ENCODE results near the gene ROR1. TPM values are rescaled to one million over a fixed set of nuclear protein-coding genes. Genes with fewer than 3 reads are reported as not detected.

The ROR1 gene
- total and polyA plus RNA-seq, 10 of the 15 experiments (the other 5 are each of a cell fraction or from before 2014, with no cell fraction given) = 0.02 to 0.08 (median 0.05) TPM; not detected in 6

DNA sequence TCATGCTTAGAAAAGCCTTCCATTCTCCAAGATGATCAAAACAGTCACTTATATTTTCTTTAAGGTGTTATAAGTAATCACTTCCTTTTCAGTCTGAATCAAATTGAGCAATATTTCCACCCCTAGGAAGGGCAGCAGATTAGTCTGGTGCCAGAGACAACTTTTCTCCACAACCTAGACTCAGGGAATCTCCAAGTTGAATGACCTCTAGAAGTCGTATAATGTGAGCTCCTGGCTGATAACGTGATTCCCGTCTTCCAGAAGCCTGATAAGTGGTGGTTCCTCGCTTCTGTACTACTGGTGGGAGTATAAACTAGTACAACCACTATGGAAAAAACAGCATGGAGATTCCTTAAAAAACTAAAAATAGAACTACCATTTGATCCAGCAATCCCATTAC, 251.2 kb downstream of the ROR1 start:
- Histone ChIP-seq H3K4me3 (no peak overlapping the region), H3K36me3 (ENCODE audit: control insufficient read depth in 2 of 2, insufficient read depth in 2 of 2, low read length in 1 of 2) (no peaks in the 10 kb centered on the region), H3K9ac (ENCODE audit: control insufficient read depth, insufficient read depth, low read length) (no peak overlapping the region), H3K4me1 (ENCODE audit: control insufficient read depth, insufficient read depth, low read length) (no peaks in the 10 kb centered on the region), H2AFZ (ENCODE audit: control insufficient read depth, low read depth, low read length) (no peak overlapping the region), H3K4me2 (ENCODE audit: control insufficient read depth, insufficient read depth) (no peak overlapping the region), H3K9me3 (replicated peaks; ENCODE audit: control insufficient read depth, insufficient read depth, low read length) (no peaks in the 10 kb centered on the region), H3K79me2 (ENCODE audit: control insufficient read depth, insufficient read depth, low read length) (no peaks in the 10 kb centered on the region), H3K27ac (ENCODE audit: control insufficient read depth, insufficient read depth) (no peak overlapping the region), H4K20me1 (ENCODE audit: control insufficient read depth, insufficient read depth) (no peaks in the 10 kb centered on the region), H3K27me3 (replicated peaks in 1 of 2; ENCODE audit: control insufficient read depth in 2 of 2, insufficient read depth in 2 of 2, low read length in 1 of 2) (no peaks in the 10 kb centered on the region; a peak in 1 of 4 replicates)
- WGBS (ENCODE audit: insufficient coverage, insufficient replicate concordance, low lambda C conversion rate, missing lambda C conversion rate) = 0% methylated on average over 4 of the region's 4 CpGs
- SMC1A ChIA-PET (ENCODE audit: uncharacterized antibody, unreplicated experiment) = no interaction called here
- POLR2A ChIA-PET = no interaction called here
- FAIRE-seq = no peak
- CTCF ChIA-PET = no interaction called here
- in situ Hi-C loops (cut with MboI) (no loop called here), intact Hi-C loops (cut with micrococcal nuclease; ENCODE audit: unreplicated experiment) (no loop called here)
- DNase-seq (ENCODE audit: low read depth, low spot score) = no peak
- ATAC-seq = no peak
- no TSS peak for BruUV-seq (replicated peaks)
- RAD21 ChIA-PET (ENCODE audit: unreplicated experiment) = no interaction called here
- TF ChIP-seq, protein P1, sequence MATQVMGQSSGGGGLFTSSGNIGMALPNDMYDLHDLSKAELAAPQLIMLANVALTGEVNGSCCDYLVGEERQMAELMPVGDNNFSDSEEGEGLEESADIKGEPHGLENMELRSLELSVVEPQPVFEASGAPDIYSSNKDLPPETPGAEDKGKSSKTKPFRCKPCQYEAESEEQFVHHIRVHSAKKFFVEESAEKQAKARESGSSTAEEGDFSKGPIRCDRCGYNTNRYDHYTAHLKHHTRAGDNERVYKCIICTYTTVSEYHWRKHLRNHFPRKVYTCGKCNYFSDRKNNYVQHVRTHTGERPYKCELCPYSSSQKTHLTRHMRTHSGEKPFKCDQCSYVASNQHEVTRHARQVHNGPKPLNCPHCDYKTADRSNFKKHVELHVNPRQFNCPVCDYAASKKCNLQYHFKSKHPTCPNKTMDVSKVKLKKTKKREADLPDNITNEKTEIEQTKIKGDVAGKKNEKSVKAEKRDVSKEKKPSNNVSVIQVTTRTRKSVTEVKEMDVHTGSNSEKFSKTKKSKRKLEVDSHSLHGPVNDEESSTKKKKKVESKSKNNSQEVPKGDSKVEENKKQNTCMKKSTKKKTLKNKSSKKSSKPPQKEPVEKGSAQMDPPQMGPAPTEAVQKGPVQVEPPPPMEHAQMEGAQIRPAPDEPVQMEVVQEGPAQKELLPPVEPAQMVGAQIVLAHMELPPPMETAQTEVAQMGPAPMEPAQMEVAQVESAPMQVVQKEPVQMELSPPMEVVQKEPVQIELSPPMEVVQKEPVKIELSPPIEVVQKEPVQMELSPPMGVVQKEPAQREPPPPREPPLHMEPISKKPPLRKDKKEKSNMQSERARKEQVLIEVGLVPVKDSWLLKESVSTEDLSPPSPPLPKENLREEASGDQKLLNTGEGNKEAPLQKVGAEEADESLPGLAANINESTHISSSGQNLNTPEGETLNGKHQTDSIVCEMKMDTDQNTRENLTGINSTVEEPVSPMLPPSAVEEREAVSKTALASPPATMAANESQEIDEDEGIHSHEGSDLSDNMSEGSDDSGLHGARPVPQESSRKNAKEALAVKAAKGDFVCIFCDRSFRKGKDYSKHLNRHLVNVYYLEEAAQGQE (IDR thresholded peaks at IDR 0.05; ENCODE audit: low read depth, low read length) = no peak
- no peak for TF ChIP-seq POLR2AphosphoS2 (IDR thresholded peaks at IDR 0.05; ENCODE audit: low read depth, low read length)
- TF ChIP-seq, protein P2, sequence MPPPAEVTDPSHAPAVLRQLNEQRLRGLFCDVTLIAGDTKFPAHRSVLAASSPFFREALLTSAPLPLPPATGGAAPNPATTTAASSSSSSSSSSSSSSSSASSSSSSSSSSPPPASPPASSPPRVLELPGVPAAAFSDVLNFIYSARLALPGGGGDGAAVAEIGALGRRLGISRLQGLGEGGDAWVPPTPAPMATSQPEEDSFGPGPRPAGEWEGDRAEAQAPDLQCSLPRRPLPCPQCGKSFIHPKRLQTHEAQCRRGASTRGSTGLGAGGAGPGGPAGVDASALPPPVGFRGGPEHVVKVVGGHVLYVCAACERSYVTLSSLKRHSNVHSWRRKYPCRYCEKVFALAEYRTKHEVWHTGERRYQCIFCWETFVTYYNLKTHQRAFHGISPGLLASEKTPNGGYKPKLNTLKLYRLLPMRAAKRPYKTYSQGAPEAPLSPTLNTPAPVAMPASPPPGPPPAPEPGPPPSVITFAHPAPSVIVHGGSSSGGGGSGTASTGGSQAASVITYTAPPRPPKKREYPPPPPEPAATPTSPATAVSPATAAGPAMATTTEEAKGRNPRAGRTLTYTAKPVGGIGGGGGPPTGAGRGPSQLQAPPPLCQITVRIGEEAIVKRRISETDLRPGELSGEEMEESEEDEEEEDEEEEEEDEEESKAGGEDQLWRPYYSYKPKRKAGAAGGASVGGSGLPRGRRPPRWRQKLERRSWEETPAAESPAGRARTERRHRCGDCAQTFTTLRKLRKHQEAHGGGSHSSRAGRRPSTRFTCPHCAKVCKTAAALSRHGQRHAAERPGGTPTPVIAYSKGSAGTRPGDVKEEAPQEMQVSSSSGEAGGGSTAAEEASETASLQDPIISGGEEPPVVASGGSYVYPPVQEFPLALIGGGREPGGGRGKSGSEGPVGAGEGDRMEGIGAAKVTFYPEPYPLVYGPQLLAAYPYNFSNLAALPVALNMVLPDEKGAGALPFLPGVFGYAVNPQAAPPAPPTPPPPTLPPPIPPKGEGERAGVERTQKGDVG (CRISPR knock-in tag; IDR thresholded peaks at IDR 0.05) = no peak
- TF ChIP-seq MYB (IDR thresholded peaks at IDR 0.05; ENCODE audit: borderline replicate concordance, low read depth, low read length) = no peak
- TF ChIP-seq, protein P3, sequence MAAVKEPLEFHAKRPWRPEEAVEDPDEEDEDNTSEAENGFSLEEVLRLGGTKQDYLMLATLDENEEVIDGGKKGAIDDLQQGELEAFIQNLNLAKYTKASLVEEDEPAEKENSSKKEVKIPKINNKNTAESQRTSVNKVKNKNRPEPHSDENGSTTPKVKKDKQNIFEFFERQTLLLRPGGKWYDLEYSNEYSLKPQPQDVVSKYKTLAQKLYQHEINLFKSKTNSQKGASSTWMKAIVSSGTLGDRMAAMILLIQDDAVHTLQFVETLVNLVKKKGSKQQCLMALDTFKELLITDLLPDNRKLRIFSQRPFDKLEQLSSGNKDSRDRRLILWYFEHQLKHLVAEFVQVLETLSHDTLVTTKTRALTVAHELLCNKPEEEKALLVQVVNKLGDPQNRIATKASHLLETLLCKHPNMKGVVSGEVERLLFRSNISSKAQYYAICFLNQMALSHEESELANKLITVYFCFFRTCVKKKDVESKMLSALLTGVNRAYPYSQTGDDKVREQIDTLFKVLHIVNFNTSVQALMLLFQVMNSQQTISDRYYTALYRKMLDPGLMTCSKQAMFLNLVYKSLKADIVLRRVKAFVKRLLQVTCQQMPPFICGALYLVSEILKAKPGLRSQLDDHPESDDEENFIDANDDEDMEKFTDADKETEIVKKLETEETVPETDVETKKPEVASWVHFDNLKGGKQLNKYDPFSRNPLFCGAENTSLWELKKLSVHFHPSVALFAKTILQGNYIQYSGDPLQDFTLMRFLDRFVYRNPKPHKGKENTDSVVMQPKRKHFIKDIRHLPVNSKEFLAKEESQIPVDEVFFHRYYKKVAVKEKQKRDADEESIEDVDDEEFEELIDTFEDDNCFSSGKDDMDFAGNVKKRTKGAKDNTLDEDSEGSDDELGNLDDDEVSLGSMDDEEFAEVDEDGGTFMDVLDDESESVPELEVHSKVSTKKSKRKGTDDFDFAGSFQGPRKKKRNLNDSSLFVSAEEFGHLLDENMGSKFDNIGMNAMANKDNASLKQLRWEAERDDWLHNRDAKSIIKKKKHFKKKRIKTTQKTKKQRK (IDR thresholded peaks at IDR 0.05; ENCODE audit: low read depth, low read length) = no peak
- TF ChIP-seq, protein P4, sequence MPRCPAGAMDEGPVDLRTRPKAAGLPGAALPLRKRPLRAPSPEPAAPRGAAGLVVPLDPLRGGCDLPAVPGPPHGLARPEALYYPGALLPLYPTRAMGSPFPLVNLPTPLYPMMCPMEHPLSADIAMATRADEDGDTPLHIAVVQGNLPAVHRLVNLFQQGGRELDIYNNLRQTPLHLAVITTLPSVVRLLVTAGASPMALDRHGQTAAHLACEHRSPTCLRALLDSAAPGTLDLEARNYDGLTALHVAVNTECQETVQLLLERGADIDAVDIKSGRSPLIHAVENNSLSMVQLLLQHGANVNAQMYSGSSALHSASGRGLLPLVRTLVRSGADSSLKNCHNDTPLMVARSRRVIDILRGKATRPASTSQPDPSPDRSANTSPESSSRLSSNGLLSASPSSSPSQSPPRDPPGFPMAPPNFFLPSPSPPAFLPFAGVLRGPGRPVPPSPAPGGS (IDR thresholded peaks at IDR 0.05; ENCODE audit: borderline replicate concordance, insufficient read depth, low read depth, low read length, poor library complexity, severe bottlenecking) = no peak
- TF ChIP-seq ETV6 (conservative IDR thresholded peaks at IDR 0.05 in 1 of 2, IDR thresholded peaks at IDR 0.05 in 1 of 2; ENCODE audit: borderline replicate concordance in 1 of 2, low read depth in 1 of 2) = no peak
- TF ChIP-seq KDM1A (IDR thresholded peaks at IDR 0.05; ENCODE audit: borderline replicate concordance) = no peak
